Measurements from ENCODE around the gene PAIP2.

PAIP2 gene

DNA sequence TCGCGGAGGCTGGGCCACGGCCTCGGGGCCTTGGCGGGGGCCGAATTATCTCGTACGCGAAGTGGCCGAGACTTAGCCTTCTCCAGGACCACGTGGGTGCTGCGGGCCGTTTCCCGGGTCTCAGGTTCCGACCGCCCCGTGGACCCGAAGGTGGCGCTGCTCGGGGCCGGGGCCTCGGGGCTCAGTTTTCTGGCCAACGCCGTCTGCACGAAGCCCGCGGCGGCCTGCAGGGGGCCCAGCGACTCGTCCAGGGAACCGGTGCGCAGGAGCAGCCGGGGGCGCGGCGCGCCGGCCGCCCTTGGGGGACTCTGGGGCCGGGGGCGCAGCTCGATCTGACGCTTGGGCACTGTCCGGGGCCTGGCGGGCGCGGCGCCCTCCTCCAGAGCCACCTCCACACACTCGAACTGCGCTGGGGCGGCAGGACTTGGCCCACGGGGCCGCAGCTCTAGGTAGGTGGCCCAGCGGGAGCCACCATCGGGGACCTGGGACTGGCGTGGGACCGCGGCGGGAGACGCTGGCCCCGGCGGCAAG lies 52.5 kb downstream of the PAIP2 start:
- Histone ChIP-seq H3K4me3 (IDR thresholded peaks at IDR 0.05; ENCODE audit: insufficient read depth, low read depth, low read length) (no peak overlapping the region), H3K79me2 (ENCODE audit: insufficient read depth, low read depth) (peaks cover 50% of the 10 kb centered on the region), H3K4me2 (peak overlapping the region; percentile 87), H3K27me3 (ENCODE audit: insufficient read depth, low read depth) (no peaks in the 10 kb centered on the region), H3K36me3 (ENCODE audit: insufficient read depth) (no peaks in the 10 kb centered on the region), H3K4me1 (ENCODE audit: low read depth, poor library complexity, severe bottlenecking) (peaks cover 34% of the 10 kb centered on the region), H3K9ac (peak overlapping the region; percentile 93), H2AFZ (ENCODE audit: low read depth) (peak overlapping the region; percentile 63), H4K20me1 (ENCODE audit: insufficient read depth) (no peaks in the 10 kb centered on the region), H3K27ac (peak overlapping the region; percentile 89)
- TF ChIP-seq, protein P1, sequence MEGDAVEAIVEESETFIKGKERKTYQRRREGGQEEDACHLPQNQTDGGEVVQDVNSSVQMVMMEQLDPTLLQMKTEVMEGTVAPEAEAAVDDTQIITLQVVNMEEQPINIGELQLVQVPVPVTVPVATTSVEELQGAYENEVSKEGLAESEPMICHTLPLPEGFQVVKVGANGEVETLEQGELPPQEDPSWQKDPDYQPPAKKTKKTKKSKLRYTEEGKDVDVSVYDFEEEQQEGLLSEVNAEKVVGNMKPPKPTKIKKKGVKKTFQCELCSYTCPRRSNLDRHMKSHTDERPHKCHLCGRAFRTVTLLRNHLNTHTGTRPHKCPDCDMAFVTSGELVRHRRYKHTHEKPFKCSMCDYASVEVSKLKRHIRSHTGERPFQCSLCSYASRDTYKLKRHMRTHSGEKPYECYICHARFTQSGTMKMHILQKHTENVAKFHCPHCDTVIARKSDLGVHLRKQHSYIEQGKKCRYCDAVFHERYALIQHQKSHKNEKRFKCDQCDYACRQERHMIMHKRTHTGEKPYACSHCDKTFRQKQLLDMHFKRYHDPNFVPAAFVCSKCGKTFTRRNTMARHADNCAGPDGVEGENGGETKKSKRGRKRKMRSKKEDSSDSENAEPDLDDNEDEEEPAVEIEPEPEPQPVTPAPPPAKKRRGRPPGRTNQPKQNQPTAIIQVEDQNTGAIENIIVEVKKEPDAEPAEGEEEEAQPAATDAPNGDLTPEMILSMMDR (conservative IDR thresholded peaks at IDR 0.05; ENCODE audit: low read depth, low read length): peak; percentile 31; the same call in 1 of the 2 replicates

DNA sequence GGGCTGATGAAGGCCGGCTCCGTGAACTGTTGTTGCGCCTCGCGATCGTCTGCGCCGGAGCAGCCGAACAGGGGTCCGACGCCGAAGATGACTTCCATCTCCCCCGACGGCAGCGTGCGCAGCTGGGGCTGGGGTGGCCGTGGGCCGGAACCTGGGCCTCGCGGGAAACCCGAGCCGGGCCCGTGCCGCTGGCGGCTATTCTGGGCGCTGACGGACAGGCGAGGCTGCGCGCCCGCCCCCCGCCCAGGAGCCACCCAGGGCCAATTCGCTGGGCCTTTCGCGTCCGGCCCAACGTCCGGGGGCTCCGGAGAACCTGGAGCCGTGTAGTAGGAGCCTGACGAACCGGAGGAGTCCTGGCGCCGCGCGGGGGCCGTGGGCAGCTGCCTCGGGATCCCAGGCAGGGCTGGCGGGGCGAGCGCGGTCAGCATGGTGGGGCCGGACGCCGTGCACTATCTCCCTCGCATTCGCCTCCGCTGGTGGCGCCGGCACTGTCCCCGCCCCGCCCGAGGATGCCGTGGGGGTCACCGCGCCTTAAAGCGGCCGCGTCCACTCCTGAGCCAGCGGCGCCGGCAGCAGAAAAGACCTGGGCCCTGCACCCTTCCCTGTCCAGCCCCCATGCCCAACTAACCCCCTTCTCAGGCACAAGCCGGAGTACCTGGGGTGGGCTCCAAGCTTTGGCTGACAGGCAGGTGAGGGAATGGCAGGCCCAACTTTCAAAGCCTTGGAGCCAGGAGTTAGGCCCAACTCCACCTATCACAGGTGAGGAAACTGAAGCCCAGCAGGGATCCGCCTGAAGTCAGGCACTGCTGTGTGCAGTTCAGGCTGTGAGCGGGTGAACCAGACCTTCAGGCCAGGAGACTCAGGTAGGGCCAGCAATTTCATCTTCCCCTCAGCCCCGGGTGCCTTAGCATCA lies 53.3 kb downstream of the PAIP2 start, which contains the start of gene PROB1:
Gene PROB1, minus strand, starts transcription at position 451 of the 913 bp plus-strand sequence. Its CDS starts 23 bp downstream, at position 428.
- TF ChIP-seq, protein P1 (conservative IDR thresholded peaks at IDR 0.05; ENCODE audit: low read depth, low read length): no peak
- Histone ChIP-seq H3K36me3 (ENCODE audit: insufficient read depth) (no peaks in the 10 kb centered on the region), H2AFZ (ENCODE audit: low read depth) (peak within 1 kb of the TSS; percentile 63), H3K27ac (peak within 1 kb of the TSS; percentile 89), H3K9ac (peak within 1 kb of the TSS; percentile 93), H3K4me2 (peak within 1 kb of the TSS; percentile 87), H4K20me1 (ENCODE audit: insufficient read depth) (no peaks in the 10 kb centered on the region), H3K4me1 (ENCODE audit: low read depth, poor library complexity, severe bottlenecking) (peaks cover 35% of the 10 kb centered on the region), H3K79me2 (ENCODE audit: insufficient read depth, low read depth) (peaks cover 45% of the 10 kb centered on the region), H3K4me3 (IDR thresholded peaks at IDR 0.05; ENCODE audit: insufficient read depth, low read depth, low read length) (no peak within 1 kb of the TSS), H3K27me3 (ENCODE audit: insufficient read depth, low read depth) (no peaks in the 10 kb centered on the region)

GRCh38 chr5:139395844-139396640 lies 54.4 kb downstream of the PAIP2 start:
- Histone ChIP-seq H4K20me1 (ENCODE audit: insufficient read depth) (no peaks in the 10 kb centered on the region), H3K79me2 (ENCODE audit: insufficient read depth, low read depth) (peaks cover 33% of the 10 kb centered on the region), H2AFZ (ENCODE audit: low read depth) (no peak overlapping the region), H3K4me2 (peak overlapping the region; percentile 8; the same call in 1 of the 2 replicates), H3K9ac (no peak overlapping the region), H3K27me3 (ENCODE audit: insufficient read depth, low read depth) (no peaks in the 10 kb centered on the region), H3K4me3 (IDR thresholded peaks at IDR 0.05; ENCODE audit: insufficient read depth, low read depth, low read length) (no peak overlapping the region), H3K27ac (no peak overlapping the region), H3K4me1 (ENCODE audit: low read depth, poor library complexity, severe bottlenecking) (peaks cover 24% of the 10 kb centered on the region), H3K36me3 (ENCODE audit: insufficient read depth) (no peaks in the 10 kb centered on the region)
- TF ChIP-seq, protein P1 (conservative IDR thresholded peaks at IDR 0.05; ENCODE audit: low read depth, low read length): no peak

- TF ChIP-seq, protein P1 (conservative IDR thresholded peaks at IDR 0.05; ENCODE audit: low read depth, low read length): no peak
- Histone ChIP-seq H3K27me3 (ENCODE audit: insufficient read depth, low read depth) (no peaks in the 10 kb centered on the region), H4K20me1 (ENCODE audit: insufficient read depth) (no peaks in the 10 kb centered on the region), H3K79me2 (ENCODE audit: insufficient read depth, low read depth) (peaks cover 27% of the 10 kb centered on the region), H3K36me3 (ENCODE audit: insufficient read depth) (no peaks in the 10 kb centered on the region), H3K27ac (no peak overlapping the region), H3K4me3 (IDR thresholded peaks at IDR 0.05; ENCODE audit: insufficient read depth, low read depth, low read length) (no peak overlapping the region), H3K4me1 (ENCODE audit: low read depth, poor library complexity, severe bottlenecking) (peaks cover 18% of the 10 kb centered on the region), H2AFZ (ENCODE audit: low read depth) (no peak overlapping the region), H3K9ac (no peak overlapping the region), H3K4me2 (no peak overlapping the region; the same call in 1 of the 2 replicates)
Measured at GRCh38 chr5:139396691-139397090, 55.0 kb downstream of the PAIP2 start.

Data from KMS-11 (cell line).